GM19452 (cell line): Measurements from ENCODE around the gene STK17A.
"Not testable (repeated sequence)": the region's sequence is repeated elsewhere in the genome, so short reads cannot be mapped to it uniquely, and the experiment has no call there.

Experiments
- ATAC-seq: cut with Tn5 transposase; IDR thresholded peaks from one replicate; pipeline ENCODE4 v1.9.1; 2021; ENCODE audit not compliant: unreplicated experiment

Gene STK17A

DNA sequence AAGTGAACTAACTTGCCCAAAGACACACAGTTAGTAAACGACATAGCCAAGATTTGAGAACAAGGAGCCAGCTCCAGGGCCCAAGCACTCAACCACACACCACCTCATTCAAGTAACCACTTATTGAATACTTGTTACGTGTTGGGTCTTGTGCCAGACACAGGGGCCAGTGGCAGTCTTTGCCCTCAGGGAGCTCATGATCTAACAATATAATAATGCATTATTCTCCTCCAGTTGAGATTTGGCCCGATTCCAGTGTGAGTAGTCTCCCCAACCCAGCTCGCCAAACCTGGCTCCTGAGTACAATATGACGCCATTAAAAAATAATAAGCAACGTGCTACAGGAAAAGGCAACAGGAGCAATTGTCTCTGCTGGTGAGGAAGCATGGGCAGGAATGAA is 14.4 kb upstream of the STK17A start:
- no peak for ATAC-seq

DNA sequence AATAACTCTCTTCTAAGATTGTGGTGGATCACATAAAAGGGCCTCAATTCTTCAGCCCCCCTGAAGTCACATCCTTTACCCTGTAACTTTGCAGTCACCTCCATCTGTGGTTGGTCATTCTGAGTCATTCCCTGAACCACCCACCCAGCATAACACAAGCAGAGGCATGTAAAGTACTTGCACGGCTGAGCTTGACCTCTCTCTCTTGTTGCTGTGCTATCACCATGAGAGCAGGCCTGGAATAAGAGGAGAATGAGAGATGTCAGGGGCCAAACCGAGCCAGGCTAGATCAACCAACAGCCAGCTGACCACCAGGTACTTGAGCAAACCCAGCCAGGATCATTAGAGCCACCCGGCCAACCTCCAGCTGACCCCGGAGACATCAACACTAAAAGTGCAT is 13.5 kb upstream of the STK17A start:
- peak; percentile 69 for ATAC-seq

DNA sequence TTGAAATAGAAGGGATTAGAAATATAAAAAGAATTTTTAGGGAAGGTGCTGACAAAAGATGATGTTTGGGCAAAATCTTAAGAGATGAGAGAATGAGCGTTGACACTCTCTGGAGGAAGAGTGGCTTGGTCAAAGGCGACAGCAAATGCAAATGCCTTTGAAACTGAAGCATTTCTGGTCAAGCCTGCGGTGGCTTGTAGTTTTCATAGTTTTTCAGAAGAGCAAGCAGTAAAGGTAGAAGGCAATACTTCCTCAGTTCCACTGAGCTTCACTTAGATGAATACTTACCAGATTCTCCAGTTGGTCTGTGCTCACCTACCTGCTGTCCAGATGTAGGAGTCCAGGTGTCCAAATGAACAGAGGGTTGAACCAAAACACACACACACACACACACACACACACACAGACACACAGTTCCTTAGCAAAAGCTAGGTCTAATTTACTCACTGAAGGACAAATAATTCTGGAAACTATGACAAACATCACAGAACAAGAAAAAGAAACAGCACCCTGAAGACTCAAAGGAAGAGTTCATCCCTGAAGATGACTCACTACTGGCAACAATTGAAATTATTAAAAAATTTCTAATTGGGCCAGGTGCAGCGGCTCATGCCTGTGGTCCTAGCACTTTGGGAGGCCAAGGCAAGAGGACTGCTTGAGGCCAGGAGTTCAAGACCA is 12.1 kb upstream of the STK17A start:
- peak; percentile 66 for ATAC-seq

DNA sequence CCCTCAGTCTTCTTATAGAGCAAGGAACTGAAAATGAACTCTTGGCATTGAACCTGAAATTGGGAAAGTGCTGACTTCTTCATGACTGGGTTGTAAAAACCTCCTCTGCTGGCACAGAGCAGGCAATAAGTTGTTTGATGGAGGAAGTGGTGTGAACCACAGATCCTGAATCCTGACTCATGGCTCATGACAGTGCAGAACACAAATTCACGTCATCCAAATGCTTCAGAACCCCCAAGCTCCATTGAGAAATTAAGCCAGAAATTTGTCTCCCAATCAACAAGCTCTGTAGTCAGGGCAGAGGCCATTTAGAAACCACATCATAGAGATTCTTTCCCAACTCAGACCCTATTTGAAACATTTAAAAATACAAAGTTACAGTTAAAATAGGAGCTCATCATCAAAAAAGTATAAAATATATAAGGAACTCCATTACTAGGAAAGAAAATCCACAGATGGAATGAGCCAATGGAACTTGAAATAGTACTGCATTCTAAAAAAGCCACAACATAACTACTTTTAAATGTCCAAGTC is 10.3 kb upstream of the STK17A start:
- peak; percentile 46 for ATAC-seq

DNA sequence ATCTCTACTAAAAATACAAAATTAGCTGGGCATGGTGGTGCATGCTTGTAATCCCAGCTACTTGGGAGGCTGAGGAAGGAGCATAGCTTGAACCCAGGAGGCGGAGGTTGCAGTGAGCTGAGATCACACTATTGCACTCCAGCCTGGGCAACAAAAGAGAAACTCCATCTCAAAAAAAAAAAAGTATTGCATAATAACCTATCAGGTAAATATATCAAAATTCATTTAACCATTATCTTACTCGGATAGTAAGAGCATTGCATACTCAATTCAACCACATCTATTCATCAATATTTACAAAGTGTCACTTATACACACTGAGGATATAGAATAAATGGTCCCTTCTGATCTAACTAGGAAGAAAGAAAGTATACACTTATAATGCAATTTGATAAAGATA is 9.1 kb upstream of the STK17A start:
- not testable (repeated sequence) for ATAC-seq

DNA sequence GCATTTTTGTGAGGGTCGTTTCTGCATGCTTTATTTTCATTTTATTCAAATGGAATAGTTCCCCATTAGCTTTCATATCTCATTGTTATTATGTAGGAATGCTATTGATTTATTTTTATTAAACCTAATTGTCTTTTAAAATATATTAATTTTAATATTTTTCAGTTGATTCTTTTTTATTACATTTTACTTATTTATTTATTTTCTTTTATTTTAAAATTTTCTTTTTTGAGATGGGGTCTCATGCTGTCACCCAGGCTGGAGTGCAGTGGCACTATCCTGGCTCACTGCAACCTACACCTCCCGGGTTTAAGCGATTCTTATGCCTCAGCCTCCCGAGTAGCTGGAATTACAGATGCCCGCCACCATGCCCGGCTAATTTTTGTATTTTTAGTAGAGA is 7.4 kb upstream of the STK17A start:
- no peak for ATAC-seq

DNA sequence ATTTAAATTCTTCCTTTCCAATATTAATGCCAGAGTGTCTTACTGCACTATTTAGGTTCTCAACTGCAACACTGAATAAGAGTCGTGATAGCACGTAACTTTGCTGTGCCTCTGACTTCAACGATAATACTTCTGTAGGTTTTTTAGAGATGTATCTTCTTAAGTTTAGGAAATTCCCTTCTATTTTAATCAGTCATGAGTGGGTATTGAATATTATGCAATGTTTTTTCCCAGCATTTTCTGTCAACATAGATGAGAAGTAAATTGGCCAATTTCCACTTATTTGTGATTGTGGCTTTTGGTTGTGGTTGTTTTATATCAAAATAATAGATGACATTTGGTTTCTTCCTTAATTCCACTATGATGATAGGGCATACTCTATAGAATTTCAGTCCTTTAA is 6.7 kb upstream of the STK17A start:
- ATAC-seq = no peak

DNA sequence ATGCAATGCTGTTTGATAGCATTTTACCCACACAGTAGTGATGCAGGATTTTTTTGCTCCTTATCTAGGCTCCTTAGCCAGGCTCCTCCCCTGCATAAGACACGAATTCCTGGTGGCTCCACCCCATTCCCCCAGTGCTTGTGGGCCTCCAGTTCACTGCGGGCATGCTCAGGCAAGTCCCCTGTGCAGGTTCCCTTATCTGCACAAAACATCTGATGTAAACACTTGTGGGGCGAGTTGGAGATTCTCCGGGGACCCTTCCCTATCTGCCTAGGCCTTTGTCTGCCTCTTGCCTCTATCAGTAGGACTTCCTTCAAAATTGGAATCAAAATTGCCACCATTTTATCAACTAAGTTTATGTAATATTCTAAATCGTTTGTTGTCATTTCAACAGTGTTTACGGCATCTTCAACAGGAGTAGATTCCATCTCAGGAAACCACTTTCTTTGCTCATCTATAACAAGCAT is 5.4 kb upstream of the STK17A start:
- no peak for ATAC-seq

DNA sequence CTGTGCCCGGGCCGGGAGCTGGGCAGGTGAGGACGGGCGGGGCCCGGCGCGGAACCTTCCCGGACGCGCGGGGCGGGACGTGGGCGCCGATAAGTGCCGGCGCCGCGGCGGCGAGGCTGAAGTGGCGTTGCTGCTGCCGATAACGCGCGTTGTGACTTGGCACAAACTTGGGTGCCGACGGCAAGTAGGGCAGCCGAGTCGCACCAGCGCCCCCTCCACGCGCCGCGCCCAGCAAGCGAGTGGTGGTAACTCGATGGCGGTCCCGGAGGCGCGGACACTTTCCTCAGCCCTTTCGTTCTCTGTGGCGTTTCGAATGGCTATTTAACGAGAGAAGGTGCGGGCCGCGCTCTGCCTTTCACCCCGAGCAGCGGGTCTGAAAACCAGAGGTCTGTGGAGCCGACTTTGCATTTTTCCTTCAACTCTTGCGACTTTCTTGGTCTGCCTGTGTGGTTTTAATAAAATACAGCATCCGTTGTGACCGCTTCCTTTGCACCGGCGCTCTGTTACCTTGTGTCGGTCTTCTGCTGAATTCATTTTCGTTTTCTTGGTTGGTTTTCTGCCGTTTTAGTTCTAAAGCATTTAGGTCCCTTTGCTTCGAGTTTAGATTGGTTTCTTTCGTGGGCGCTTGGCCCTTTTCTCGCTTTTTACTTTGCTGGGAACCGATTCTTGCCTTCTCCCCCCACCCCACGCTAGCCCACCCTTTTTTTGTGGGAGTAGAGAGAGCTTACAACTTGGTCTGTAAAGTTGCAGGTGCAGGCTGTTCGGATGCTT is 701 bp downstream of the STK17A start:
- ATAC-seq = peak; percentile 10

DNA sequence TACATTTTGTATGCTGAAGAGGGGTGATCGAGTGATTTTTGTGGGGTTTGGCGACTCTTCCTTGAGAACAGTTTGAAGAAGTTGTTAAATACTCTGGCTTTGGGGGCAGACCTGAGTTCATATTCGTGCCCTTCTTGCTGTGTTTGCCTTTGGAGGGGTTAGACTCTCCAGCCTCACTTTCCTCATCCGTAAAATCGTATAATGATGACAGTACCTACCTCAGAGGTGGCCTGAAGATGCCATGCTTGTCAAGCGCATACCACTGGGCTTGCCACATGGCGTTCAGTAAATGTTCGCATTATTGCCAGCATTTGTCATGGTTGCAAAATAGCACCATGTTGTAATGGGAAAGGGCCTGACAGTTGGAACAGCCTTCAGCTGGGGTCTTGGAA is 1.3 kb downstream of the STK17A start:
- no peak for ATAC-seq

DNA sequence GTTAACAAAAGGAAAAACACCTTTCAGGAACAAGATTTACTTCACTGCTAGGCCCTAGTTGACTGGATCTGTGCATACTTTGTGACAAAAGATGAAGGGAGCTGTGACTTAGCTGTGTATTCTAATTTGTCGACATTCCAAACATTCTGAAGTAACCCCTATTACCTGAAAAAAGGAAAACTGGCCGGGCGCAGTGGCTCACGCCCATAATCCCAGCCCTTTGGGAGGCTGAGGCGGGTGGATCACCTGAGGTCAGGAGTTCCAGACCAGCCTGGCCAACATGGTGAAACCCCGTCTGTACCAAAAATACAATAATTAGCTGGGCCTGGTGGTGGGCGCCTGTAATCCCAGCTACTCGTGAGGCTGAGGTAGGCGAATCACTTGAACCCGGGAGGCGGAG is 1.8 kb downstream of the STK17A start:
- not testable (repeated sequence) for ATAC-seq

DNA sequence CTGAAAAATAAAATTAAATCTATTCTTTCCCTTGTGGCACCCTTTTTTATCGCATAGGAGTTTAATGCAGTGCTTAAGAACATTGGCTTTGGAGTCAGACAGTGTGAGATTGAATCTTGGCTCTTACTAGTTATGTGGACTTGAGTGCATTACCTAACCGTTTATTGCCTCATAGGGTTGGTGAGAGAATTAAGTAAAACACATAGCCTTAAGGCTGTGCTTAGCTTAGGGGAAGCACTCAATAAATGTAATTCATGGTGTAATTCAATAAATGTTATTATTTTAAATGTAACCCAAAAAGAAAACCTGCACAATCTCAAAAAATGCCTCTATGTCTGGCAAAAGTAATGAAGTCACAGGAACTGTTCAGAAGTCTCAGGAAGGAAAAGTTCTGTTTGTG is 2.7 kb downstream of the STK17A start:
- ATAC-seq = no peak

DNA sequence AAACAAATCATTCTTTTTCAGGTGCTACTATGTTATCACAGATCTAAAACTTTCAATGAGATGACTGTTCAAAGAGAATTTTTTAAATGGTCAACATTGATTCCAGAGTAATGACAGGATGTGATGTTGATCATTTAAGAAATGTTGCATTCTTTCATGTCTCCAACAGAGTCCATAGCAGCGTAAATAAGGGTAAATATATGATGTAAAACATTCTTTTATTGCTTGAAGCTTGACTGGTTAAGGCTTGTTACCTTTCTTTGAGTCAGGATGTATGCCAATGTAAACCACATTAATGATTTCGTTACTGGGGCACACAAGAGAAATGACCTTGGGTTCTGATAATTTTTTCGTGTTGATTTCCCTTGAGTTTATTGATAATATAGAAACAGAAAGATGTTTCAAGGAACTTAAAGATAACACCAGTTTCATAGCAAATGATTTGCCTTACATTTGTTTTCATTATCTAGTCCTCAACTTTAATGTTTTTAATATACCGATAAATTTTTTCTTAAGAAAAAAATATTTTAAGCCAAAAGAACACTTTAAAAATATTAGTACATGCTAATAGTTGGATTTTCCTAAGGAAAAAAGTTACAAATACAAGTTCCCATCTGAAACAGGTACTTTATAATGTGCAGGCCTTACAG is 3.5 kb downstream of the STK17A start:
- ATAC-seq = no peak

DNA sequence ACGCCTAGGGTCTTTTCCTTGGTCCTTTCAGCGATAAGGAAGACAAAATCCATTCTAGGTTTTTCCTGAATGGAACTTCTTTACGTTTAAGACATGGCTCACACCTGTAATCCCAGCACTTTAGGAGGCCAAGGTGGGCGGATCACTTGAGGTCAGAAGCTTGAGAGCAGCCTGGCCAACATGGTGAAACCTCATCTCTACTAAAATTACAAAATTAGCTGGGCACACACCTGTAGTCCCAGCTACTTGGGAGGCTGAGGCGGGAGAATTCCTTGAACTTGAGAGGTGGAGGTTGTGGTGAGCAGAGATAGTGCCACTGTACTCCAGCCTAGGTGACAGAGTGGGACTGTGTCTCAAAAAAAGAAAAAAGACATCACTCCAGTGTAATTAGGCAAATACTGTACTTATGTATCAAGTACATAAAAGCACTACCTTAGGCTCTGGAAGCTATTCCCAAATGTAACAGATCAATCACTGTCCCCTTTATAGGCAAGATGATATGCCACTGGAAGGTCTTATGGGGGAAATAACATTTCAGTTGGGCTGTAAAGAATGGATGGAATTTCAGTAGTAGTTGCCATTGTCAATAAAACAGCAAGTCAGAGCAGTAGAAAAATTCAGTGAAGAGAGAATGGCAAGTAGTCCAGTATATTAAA is 5.7 kb downstream of the STK17A start:
- no peak for ATAC-seq

DNA sequence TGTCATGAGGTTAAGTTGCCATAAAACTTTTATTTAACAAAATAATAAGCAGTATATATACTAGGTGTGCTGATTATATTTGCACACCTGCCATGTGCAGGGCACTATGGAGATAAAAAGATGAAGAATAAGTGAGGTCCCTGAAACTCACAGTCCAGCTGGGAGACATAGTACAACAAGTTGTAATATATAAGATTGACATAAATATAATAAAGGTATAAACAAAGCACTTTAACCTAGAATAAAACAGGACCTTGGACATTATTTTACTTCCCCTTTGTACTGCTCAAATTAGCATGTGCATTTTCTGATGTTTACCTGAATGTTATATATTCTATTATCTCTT is 6.2 kb downstream of the STK17A start:
- no peak for ATAC-seq

DNA sequence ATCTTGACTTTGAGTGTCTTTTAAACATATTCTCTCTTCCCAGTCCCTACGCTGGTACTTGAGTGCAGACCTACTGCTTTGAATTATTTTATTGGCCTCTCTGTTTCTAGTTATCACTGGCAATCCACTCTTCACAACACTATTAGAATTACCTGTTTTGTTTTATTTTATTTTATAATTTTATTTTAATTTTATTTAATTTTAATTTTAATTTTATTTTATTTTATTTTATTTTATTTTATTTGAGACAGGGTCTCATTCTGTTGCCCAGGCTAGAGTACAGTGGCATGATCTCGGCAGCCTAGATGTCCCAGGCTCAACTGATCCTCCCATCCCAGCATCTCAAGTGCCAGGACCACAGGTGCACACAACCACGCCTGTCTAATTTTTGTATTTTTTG is 6.8 kb downstream of the STK17A start:
- ATAC-seq = no peak

DNA sequence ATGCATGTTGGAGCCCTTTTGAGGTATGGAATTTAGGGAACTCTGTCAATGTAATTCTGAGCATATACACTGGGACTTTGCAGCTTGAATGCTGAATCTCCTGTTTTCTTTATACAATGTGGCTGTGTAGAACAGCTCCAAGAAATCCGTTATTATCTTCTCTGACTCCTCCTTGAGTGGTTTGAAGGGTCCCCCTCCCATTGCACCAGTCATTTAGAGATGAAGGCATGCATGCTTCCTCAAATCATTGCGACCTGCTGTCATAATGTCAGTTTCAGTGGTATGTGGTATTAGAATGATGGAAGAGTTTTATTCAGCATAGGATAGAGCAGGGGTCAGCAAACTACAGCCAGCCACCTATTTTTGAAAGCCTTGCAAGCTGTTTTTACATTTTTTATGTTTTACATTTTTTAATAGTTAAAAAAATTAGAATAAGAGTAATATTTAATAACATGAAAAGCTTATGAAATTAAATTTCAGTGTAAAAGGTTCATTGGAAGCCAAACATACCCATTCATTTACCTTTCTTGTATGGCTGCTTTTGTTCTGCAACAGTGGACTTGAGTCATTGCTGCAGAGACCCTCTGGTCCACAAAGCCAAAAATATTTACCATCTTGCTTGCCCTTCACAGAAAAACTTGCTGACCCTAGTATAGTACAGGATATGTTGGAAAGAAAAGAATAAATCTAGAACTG is 8.1 kb downstream of the STK17A start:
- peak; percentile 64 for ATAC-seq

DNA sequence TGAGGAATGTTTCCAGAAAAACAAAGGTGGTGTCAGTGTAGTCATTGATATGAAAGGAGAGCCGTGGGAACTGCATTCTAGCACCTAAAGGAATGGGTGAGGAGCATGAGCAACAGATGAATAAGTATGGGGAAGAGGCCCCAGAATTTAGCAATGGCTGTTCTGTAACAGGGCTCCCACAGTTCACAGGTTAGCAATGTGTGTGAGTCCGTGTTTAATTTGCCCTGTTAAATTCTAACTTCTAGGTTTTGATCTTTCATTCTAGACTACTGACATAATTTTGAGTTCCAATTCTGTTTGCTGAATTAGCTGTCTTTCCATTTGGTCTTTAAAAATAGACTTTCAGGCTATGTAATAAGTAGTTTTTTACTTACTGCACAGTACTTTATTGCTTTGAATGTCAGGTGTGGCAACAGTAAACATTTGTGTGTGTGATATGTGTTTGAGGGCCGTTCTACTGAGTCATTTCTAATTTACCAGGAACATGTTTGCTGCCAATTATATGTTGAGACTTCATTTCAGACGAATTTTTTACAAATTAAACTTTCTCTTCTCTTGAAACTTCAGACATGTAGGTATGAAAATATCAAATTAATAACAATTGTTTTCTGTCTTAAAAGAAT is 8.8 kb downstream of the STK17A start:
- ATAC-seq = peak; percentile 20

DNA sequence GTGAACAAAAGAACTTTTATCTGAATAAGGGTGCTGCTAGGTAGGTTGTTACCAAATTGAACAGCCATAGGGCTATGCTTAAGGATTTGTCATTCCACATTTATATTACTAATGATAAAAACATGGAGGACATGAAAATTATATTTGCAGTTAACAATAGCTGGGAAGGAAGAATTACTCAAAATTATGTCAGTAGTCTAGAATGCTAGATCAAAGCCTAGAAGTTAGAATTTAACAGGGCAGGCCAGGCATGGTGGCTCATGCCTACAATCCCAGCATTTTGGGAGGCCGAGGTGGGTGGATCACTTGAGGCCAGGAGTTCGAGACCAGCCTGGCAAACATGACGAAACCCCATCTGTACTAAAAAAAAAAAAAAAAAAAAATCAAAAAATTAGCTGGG is 9.4 kb downstream of the STK17A start:
- no peak for ATAC-seq

DNA sequence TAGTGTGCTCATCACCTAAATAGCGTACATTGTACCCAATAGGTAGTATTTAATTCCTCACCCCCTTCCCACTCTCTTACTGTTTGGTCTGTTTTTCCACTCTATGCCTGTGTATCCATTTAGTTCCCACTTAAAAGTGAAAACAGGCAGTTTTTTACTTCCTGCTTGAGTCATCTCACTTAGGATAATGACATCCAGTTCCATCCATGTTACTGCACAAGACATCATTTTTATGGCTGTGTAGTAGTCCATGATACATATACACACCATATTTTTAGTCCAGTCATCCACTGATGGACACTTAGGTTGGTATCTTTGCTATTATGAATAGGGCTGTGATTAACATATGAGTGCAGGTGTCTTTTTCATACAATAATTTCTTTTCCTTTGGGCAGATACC is 10.1 kb downstream of the STK17A start:
- no peak for ATAC-seq
